Nephron progenitor cell (in vitro differentiated cells): ENCODE measurements around the gene ZFP82.

Experiments
- DNase-seq: peaks from one replicate; pipeline ENCODE4 v3.0.0; 2021
- H3K27ac Mint-ChIP-seq: 2 replicates; pipeline ENCODE4 v1.8.0; 2021; ENCODE audit warnings: mild to moderate bottlenecking, moderate library complexity, mixed read lengths
- H3K27me3 Mint-ChIP-seq: 2 replicates; pipeline ENCODE4 v1.8.0; 2021; ENCODE audit warnings: mild to moderate bottlenecking, low read depth, mixed read lengths; ENCODE audit not compliant: poor library complexity
- H3K36me3 Mint-ChIP-seq: 2 replicates; pipeline ENCODE4 v1.8.0; 2021; ENCODE audit warnings: low read depth, mixed read lengths
- H3K4me1 Mint-ChIP-seq: 2 replicates; pipeline ENCODE4 v1.8.0; 2021; ENCODE audit warnings: mixed read lengths
- H3K4me3 Mint-ChIP-seq: 2 replicates; pipeline ENCODE4 v1.8.0; 2021; ENCODE audit warnings: mild to moderate bottlenecking, moderate library complexity, mixed read lengths
- H3K9me3 Mint-ChIP-seq: 2 replicates; pipeline ENCODE4 v1.8.0; 2021; ENCODE audit warnings: mild to moderate bottlenecking, moderate library complexity, mixed read lengths
- TF ChIP-seq, protein P1 (sequence below): fragments of 200-600 bp; sonication (generic); IDR thresholded peaks from 2 replicates; pipeline ENCODE4 v1.5.0; 2021; ENCODE audit warnings: antibody characterized with exemption

ZFP82 gene

DNA sequence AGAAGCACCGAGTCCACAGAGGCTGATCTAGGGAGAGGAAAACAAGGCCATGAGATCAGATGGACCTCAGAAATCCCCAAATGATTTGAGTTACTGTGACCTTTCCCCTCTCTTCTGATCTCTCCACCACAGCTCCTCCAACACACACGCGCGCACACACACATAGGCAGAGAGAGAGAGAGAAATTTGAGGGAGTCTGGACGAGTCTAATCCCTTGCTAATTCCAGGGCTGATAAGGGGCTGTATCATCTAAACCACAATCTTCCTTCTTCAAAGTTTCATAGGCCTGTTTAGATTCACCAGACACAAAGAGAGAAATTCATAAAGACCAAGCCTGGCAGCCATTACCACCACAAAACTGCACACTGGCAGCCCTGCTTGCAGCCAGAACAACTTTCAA, 8.6 kb downstream of the ZFP82 start:
- DNase-seq: no peak
- H3K9me3 Mint-ChIP-seq: peaks cover 91% of the 10 kb centered on the region
- H3K4me3 Mint-ChIP-seq: no peak overlapping the region
- H3K27ac Mint-ChIP-seq: no peak overlapping the region
- H3K4me1 Mint-ChIP-seq: no peaks in the 10 kb centered on the region
- TF ChIP-seq, protein P1, sequence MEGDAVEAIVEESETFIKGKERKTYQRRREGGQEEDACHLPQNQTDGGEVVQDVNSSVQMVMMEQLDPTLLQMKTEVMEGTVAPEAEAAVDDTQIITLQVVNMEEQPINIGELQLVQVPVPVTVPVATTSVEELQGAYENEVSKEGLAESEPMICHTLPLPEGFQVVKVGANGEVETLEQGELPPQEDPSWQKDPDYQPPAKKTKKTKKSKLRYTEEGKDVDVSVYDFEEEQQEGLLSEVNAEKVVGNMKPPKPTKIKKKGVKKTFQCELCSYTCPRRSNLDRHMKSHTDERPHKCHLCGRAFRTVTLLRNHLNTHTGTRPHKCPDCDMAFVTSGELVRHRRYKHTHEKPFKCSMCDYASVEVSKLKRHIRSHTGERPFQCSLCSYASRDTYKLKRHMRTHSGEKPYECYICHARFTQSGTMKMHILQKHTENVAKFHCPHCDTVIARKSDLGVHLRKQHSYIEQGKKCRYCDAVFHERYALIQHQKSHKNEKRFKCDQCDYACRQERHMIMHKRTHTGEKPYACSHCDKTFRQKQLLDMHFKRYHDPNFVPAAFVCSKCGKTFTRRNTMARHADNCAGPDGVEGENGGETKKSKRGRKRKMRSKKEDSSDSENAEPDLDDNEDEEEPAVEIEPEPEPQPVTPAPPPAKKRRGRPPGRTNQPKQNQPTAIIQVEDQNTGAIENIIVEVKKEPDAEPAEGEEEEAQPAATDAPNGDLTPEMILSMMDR: no peak
- peaks cover 4% of the 10 kb centered on the region for H3K27me3 Mint-ChIP-seq
- peaks cover 96% of the 10 kb centered on the region for H3K36me3 Mint-ChIP-seq

DNA sequence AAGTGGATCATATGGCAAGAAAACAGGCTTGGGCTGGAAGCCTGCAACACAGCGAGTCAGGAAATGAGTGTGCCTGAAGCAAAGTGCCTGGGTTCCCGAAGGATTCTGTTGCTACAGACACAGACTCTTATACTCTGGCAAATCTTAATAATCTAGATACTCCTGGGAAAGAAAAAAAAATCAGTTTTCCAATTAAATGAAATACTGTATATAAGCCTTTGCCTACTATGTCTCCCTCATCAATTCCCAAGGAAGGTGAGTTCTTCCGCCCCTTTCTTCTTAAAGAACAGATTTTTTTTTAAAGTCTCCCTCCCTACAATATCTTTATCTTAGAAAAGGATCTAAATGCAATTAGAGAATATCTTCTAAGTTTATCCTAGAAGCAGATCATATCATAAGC, 10.3 kb downstream of the ZFP82 start:
- peaks cover 97% of the 10 kb centered on the region for H3K36me3 Mint-ChIP-seq
- peaks cover 4% of the 10 kb centered on the region for H3K27me3 Mint-ChIP-seq
- TF ChIP-seq, protein P1: no peak
- H3K27ac Mint-ChIP-seq: no peak overlapping the region
- H3K4me1 Mint-ChIP-seq: no peaks in the 10 kb centered on the region
- no peak for DNase-seq
- peaks cover 90% of the 10 kb centered on the region for H3K9me3 Mint-ChIP-seq
- no peak overlapping the region for H3K4me3 Mint-ChIP-seq

DNA sequence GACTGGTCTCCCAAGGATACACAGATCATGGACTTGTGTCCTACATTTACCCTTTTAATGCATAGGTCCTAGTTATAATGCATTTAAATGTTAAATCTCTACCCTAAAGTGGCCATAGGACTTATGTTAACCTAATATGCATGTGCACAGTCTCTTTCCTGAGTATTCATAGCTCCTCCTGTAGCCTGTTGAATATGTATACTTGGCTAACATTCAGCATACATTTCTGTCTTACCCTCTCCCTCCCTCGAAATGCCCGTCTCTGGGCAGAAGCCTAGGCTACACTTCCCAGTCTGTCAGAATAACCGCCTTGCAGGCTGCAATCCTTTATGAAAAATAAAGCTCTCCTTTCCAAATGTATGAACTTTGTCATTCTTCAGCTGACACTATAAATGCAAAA, 13.9 kb downstream of the ZFP82 start:
- H3K4me3 Mint-ChIP-seq: no peak overlapping the region
- H3K27me3 Mint-ChIP-seq: peaks cover 4% of the 10 kb centered on the region
- no peak overlapping the region for H3K27ac Mint-ChIP-seq
- H3K4me1 Mint-ChIP-seq: no peaks in the 10 kb centered on the region
- peaks cover 97% of the 10 kb centered on the region for H3K36me3 Mint-ChIP-seq
- DNase-seq: no peak
- H3K9me3 Mint-ChIP-seq: peaks cover 87% of the 10 kb centered on the region
- TF ChIP-seq, protein P1: no peak

DNA sequence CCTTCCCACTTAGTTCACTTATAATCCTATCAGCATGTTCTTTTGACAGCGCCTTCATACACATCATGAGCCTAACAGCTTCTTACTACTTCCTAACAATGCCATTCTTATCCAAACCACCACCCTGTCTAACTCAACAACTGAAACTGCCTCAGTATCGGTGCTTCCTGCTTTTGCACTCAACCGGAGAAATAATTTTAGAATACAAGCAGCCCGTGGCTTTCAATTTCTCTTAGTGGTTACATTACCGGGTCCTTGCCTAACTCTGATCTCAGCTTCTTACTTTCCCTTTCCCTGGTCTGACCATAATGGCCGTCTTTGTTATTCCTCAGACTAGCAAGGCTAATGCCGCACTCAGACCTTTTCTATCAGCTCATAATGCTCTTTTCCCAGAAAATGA, 17.0 kb downstream of the ZFP82 start:
- peaks cover 100% of the 10 kb centered on the region for H3K36me3 Mint-ChIP-seq
- peaks cover 91% of the 10 kb centered on the region for H3K9me3 Mint-ChIP-seq
- no peaks in the 10 kb centered on the region for H3K4me1 Mint-ChIP-seq
- H3K4me3 Mint-ChIP-seq: no peak overlapping the region
- DNase-seq: no peak
- TF ChIP-seq, protein P1: no peak
- H3K27ac Mint-ChIP-seq: no peak overlapping the region
- no peaks in the 10 kb centered on the region for H3K27me3 Mint-ChIP-seq

DNA sequence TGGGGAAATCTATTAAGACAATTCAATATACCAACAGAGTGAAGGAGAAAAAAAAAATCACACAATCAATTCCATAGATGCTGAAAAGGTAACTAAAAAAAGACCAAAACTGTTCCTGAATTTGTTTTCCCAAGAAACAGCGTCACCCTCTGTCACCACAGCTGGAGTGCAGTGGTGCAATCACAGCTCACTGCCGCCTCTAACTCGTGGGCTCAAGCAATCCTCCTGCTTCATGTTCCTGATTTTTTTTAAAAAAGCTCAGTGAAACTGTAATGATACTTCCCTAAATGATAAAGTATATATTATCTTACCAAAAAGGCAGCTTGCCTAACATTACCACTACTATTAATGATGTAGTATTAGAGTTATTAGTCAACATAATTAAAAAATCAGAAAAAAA, 19.9 kb downstream of the ZFP82 start:
- Mint-ChIP-seq H3K4me1 (no peaks in the 10 kb centered on the region), H3K27me3 (no peaks in the 10 kb centered on the region), H3K36me3 (peaks cover 100% of the 10 kb centered on the region), H3K9me3 (peaks cover 94% of the 10 kb centered on the region), H3K27ac (no peak overlapping the region), H3K4me3 (no peak overlapping the region)
- TF ChIP-seq, protein P1: no peak
- no peak for DNase-seq

- Mint-ChIP-seq H3K4me3 (no peak overlapping the region), H3K36me3 (peaks cover 90% of the 10 kb centered on the region), H3K4me1 (no peaks in the 10 kb centered on the region), H3K27me3 (no peaks in the 10 kb centered on the region), H3K27ac (no peak overlapping the region), H3K9me3 (peaks cover 96% of the 10 kb centered on the region)
- TF ChIP-seq, protein P1: no peak
- DNase-seq: no peak
Measured at GRCh38 chr19:36392916-36393673, 25.3 kb downstream of the ZFP82 start.
